MCF 10A (cell line): ENCODE data around the gene SEC63. TPM values are rescaled to one million over a fixed set of nuclear protein-coding genes. Genes with fewer than 3 reads are reported as not detected.

Source experiments
- BruUV-seq: library from RNA; stranded (reverse); fragments of 400-500 nt; replicated peaks from 2 replicates; lab custom pipeline; 2021; lab: Mats Ljungman, UMichigan
- CTCF ChIA-PET: fragments of 300-600 bp; sonication (Branson Sonifier 250); formaldehyde crosslinking; extraction: SDS; loops from one replicate; lab custom pipeline; 2021; ENCODE audit warnings: antibody characterized with exemption, inconsistent platforms; lab: Yijun Ruan, JAX
- POLR2A ChIA-PET: fragments of 300-600, 350-650 bp; sonication (Branson Sonifier 250); formaldehyde crosslinking; extraction: SDS; loops from one replicate; lab custom pipeline; 2020; ENCODE audit warnings: antibody characterized with exemption, inconsistent platforms; lab: Yijun Ruan, JAX
- DNase-seq: peaks from one replicate; pipeline ENCODE4 v3.0.0-alpha.2; 2018; ENCODE audit not compliant: unreplicated experiment
- H3K27ac Mint-ChIP-seq: one replicate; pipeline ENCODE4 v1.8.0; 2022; ENCODE audit warnings: mild to moderate bottlenecking, low read depth, mixed read lengths; ENCODE audit not compliant: unreplicated experiment
- H3K27me3 Mint-ChIP-seq: one replicate; pipeline ENCODE4 v1.8.0; 2022; ENCODE audit warnings: mixed read lengths; ENCODE audit not compliant: insufficient read depth, unreplicated experiment
- H3K36me3 Mint-ChIP-seq: one replicate; pipeline ENCODE4 v1.8.0; 2022; ENCODE audit warnings: mild to moderate bottlenecking, moderate library complexity, mixed read lengths; ENCODE audit not compliant: insufficient read depth, unreplicated experiment
- H3K4me1 Mint-ChIP-seq: one replicate; pipeline ENCODE4 v1.8.0; 2022; ENCODE audit warnings: mixed read lengths; ENCODE audit not compliant: insufficient read depth, unreplicated experiment
- H3K4me3 Mint-ChIP-seq: one replicate; pipeline ENCODE4 v1.8.0; 2022; ENCODE audit warnings: mild to moderate bottlenecking, moderate library complexity, mixed read lengths; ENCODE audit not compliant: unreplicated experiment
- H3K9me3 Mint-ChIP-seq: one replicate; pipeline ENCODE4 v1.8.0; 2022; ENCODE audit warnings: mixed read lengths; ENCODE audit not compliant: unreplicated experiment
- CTCF ChIP-seq: fragments of 200-600 bp; IDR thresholded peaks from one replicate; pipeline ENCODE4 v1.8.0; 2022; ENCODE audit warnings: antibody characterized with exemption, mild to moderate bottlenecking; ENCODE audit not compliant: unreplicated experiment
- intact Hi-C: fragments of 100-400 bp; cut with micrococcal nuclease; formaldehyde crosslinking; loops from 2 replicates; pipeline ENCODE4 v1.14.1; 2022
- total RNA-seq: library from RNA; stranded (reverse); gene quantifications from 2 replicates; pipeline ENCODE4 v1.2.3, GENCODE V29; 2022

Gene SEC63
- total RNA-seq, 1 experiment from 2014 or later = 204 TPM

GRCh38 chr6:107973594-107973993, 15.6 kb upstream of the SEC63 start:
- Mint-ChIP-seq H3K27ac (no peak overlapping the region), H3K4me3 (no peak overlapping the region), H3K9me3 (no peaks in the 10 kb centered on the region), H3K27me3 (no peaks in the 10 kb centered on the region), H3K4me1 (no peaks in the 10 kb centered on the region), H3K36me3 (no peaks in the 10 kb centered on the region)
- no peak for DNase-seq
- no TSS peak for BruUV-seq
- ChIA-PET CTCF (interaction anchor here (1.2 kb wide), 2 partner anchors 74 to 76 kb away, joined by 3 read pairs; no protein-coding TSS in a partner anchor), POLR2A (interaction anchor here (1.0 to 1.5 kb wide), 2 partner anchors 9 to 16 kb away, joined by 3 read pairs; partner anchors contain the start of gene SEC63)
- intact Hi-C loops = no loop called here
- no peak for TF ChIP-seq CTCF

- no peaks in the 10 kb centered on the region for H3K9me3 Mint-ChIP-seq
- no peak for TF ChIP-seq CTCF
- no peak overlapping the region for H3K4me3 Mint-ChIP-seq
- CTCF ChIA-PET = interaction anchor here (0.5 to 2.6 kb wide), 4 partner anchors 8 to 1245 kb away, joined by 3 to 16 read pairs (median 5); no protein-coding TSS in a partner anchor
- H3K27me3 Mint-ChIP-seq = no peaks in the 10 kb centered on the region
- intact Hi-C loops = no loop called here
- no peaks in the 10 kb centered on the region for H3K36me3 Mint-ChIP-seq
- BruUV-seq = no TSS peak
- no peak overlapping the region for H3K27ac Mint-ChIP-seq
- DNase-seq = no peak
- POLR2A ChIA-PET = interaction anchor here (1.5 kb wide), 1 partner anchor 15 kb away, joined by 3 read pairs; the partner anchor contains the start of gene SEC63
- H3K4me1 Mint-ChIP-seq = no peaks in the 10 kb centered on the region
Measured at GRCh38 chr6:107972413-107973096, 14.5 kb upstream of the SEC63 start.

- no peaks in the 10 kb centered on the region for H3K36me3 Mint-ChIP-seq
- ChIA-PET CTCF (interaction anchor here (0.6 to 2.6 kb wide), 4 partner anchors 10 to 341 kb away, joined by 5 to 16 read pairs (median 6); no protein-coding TSS in a partner anchor), POLR2A (no interaction called here)
- no peak for TF ChIP-seq CTCF
- H3K4me1 Mint-ChIP-seq = no peaks in the 10 kb centered on the region
- H3K4me3 Mint-ChIP-seq = no peak overlapping the region
- no TSS peak for BruUV-seq
- no peak overlapping the region for H3K27ac Mint-ChIP-seq
- no peaks in the 10 kb centered on the region for H3K9me3 Mint-ChIP-seq
- intact Hi-C loops = no loop called here
- no peaks in the 10 kb centered on the region for H3K27me3 Mint-ChIP-seq
- DNase-seq = no peak
Measured at GRCh38 chr6:107971181-107971580, 13.2 kb upstream of the SEC63 start.

GRCh38 chr6:107970255-107970654, 12.2 kb upstream of the SEC63 start:
- CTCF ChIA-PET = interaction anchor here (2.6 kb wide), 1 partner anchor 10 kb away, joined by 16 read pairs; no protein-coding TSS in a partner anchor
- H3K27ac Mint-ChIP-seq = no peak overlapping the region
- no peaks in the 10 kb centered on the region for H3K9me3 Mint-ChIP-seq
- DNase-seq = no peak
- intact Hi-C loops = no loop called here
- H3K36me3 Mint-ChIP-seq = peaks cover 2% of the 10 kb centered on the region
- no peaks in the 10 kb centered on the region for H3K4me1 Mint-ChIP-seq
- H3K4me3 Mint-ChIP-seq = no peak overlapping the region
- TF ChIP-seq CTCF = no peak
- H3K27me3 Mint-ChIP-seq = no peaks in the 10 kb centered on the region
- POLR2A ChIA-PET = no interaction called here
- no TSS peak for BruUV-seq
